IPS-NIHi7 (cell line): Measurements from ENCODE around the gene VWA1.
"Not testable (repeated sequence)": the region's sequence is repeated elsewhere in the genome, so short reads cannot be mapped to it uniquely, and the experiment has no call there.

Experiments
- DNase-seq: peaks from one replicate; pipeline ENCODE4 v3.0.0; 2012; ENCODE audit warnings: mixed read lengths; ENCODE audit errors: extremely low spot score

The VWA1 gene

GRCh38 chr1:1402901-1403392 lies 32.5 kb upstream of the VWA1 start:
- DNase-seq, result not testable (repeated sequence)

- DNase-seq, result no peak
Observed at GRCh38 chr1:1403653-1404052, 31.8 kb upstream of the VWA1 start.

- DNase-seq, result no peak
Observed at GRCh38 chr1:1406101-1406820, 29.2 kb upstream of the VWA1 start.

GRCh38 chr1:1406821-1407635 lies 28.5 kb upstream of the VWA1 start, which contains the start of gene MRPL20:
MRPL20 (minus strand) TSS chr1:1407293; CDS start chr1:1407217, 76 bp downstream.
- peak; percentile 89 for DNase-seq

GRCh38 chr1:1407636-1408318 lies 27.7 kb upstream of the VWA1 start:
- no peak for DNase-seq

GRCh38 chr1:1410238-1410637 lies 25.3 kb upstream of the VWA1 start:
- not testable (repeated sequence) for DNase-seq

- no peak for DNase-seq
Observed at GRCh38 chr1:1411626-1412025, 23.9 kb upstream of the VWA1 start.

- not testable (repeated sequence) for DNase-seq
Observed at GRCh38 chr1:1412311-1412902, 23.1 kb upstream of the VWA1 start.

GRCh38 chr1:1415751-1416150 lies 19.7 kb upstream of the VWA1 start:
- no peak for DNase-seq

GRCh38 chr1:1417396-1417795 lies 18.1 kb upstream of the VWA1 start:
- DNase-seq, result not testable (repeated sequence)

GRCh38 chr1:1417825-1418463 lies 17.5 kb upstream of the VWA1 start:
- not testable (repeated sequence) for DNase-seq

GRCh38 chr1:1418464-1419362 lies 16.8 kb upstream of the VWA1 start:
- DNase-seq, result peak; percentile 8

- peak; percentile 5 for DNase-seq
Observed at GRCh38 chr1:1419363-1419812, 16.1 kb upstream of the VWA1 start.

- DNase-seq, result peak; percentile 36
Observed at GRCh38 chr1:1419813-1420653, 15.5 kb upstream of the VWA1 start.

- no peak for DNase-seq
Observed at GRCh38 chr1:1420654-1421141, 14.8 kb upstream of the VWA1 start.

- peak; percentile 9 for DNase-seq
Observed at GRCh38 chr1:1421147-1421906, 14.2 kb upstream of the VWA1 start, which contains the start of gene ANKRD65. ANKRD65 (minus strand) TSS chr1:1421276; CDS start chr1:1421005, 271 bp downstream.

- DNase-seq, result peak; percentile 7
Observed at GRCh38 chr1:1421907-1422464, 13.5 kb upstream of the VWA1 start.
